ENCODE measurements around the gene PPARA.

Gene PPARA

GRCh38 chr22:46146329-46146728, 4.0 kb upstream of the PPARA start:
- no peak for DNase-seq

- DNase-seq: no peak
Observed at GRCh38 chr22:46147061-46147460, 3.3 kb upstream of the PPARA start.

- no peak for DNase-seq
Observed at GRCh38 chr22:46147471-46148267, 2.7 kb upstream of the PPARA start.

GRCh38 chr22:46148336-46148735, 2.0 kb upstream of the PPARA start:
- DNase-seq: no peak

- no peak for DNase-seq
Observed at GRCh38 chr22:46148816-46149511, 1.4 kb upstream of the PPARA start.

- peak; percentile 44 for DNase-seq
Observed at GRCh38 chr22:46149512-46150033, 753 bp upstream of the PPARA start.

- DNase-seq: peak; percentile 67
Observed at GRCh38 chr22:46150655-46151477, 540 bp downstream of the PPARA start.

GRCh38 chr22:46153930-46154329, 3.6 kb downstream of the PPARA start:
- DNase-seq: no peak

- no peak for DNase-seq
Observed at GRCh38 chr22:46156031-46156430, 5.7 kb downstream of the PPARA start.

- DNase-seq: no peak
Observed at GRCh38 chr22:46158283-46158682, 8.0 kb downstream of the PPARA start.

GRCh38 chr22:46159212-46159611, 8.9 kb downstream of the PPARA start:
- no peak for DNase-seq

- no peak for DNase-seq
Observed at GRCh38 chr22:46159777-46160176, 9.5 kb downstream of the PPARA start.

- no peak for DNase-seq
Observed at GRCh38 chr22:46162285-46162684, 12.0 kb downstream of the PPARA start.

- DNase-seq: no peak
Observed at GRCh38 chr22:46162771-46163556, 12.6 kb downstream of the PPARA start.

GRCh38 chr22:46163557-46163888, 13.2 kb downstream of the PPARA start:
- DNase-seq: no peak

- DNase-seq: no peak
Observed at GRCh38 chr22:46165977-46166376, 15.7 kb downstream of the PPARA start.

GRCh38 chr22:46169628-46170027, 19.3 kb downstream of the PPARA start:
- DNase-seq: no peak

GRCh38 chr22:46171940-46172339, 21.6 kb downstream of the PPARA start:
- no peak for DNase-seq

GRCh38 chr22:46172522-46173110, 22.3 kb downstream of the PPARA start:
- no peak for DNase-seq

- DNase-seq: no peak
Observed at GRCh38 chr22:46173152-46173551, 22.8 kb downstream of the PPARA start.

GRCh38 chr22:46175631-46176030, 25.3 kb downstream of the PPARA start:
- no peak for DNase-seq

GRCh38 chr22:46176508-46177003, 26.2 kb downstream of the PPARA start:
- DNase-seq: no peak

All from activated naive CD4-positive, alpha-beta T cell treated with Interleukin-2 at 50 U/mL for 16 hours (primary cell).